ENCODE data around the gene SULT4A1.

The SULT4A1 gene

DNA sequence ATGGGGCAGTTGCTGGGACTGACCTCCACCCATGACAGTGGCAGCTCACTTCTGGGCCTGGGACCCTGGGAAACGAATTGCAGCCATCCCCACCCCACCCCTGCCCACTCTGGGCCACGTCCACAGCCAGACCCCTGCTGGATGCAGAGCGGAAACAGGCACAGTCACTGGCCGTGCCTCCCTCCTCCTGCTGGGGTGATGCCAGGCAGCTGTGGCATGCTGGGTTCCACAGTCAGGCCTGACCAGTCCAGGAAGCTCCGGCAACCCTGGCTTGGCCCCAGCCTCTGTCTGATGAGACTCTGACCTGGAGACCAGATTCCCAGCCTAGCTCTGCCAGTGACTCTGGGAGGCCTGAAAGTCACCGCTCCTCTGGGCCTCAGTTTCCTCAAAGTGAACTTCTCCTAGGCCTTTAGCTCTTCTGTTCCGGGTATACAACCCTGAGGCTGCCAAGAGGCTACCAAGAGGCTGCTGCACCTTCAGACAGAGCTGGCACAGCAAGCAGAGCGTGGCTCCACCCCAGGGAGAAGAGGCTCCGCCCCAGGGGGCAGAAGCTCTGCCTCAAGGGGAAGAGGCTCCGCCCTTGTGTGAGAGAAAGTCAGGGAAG lies 8.9 kb downstream of the SULT4A1 start:
- TF ChIP-seq YY1 (IDR thresholded peaks at IDR 0.05; ENCODE audit: insufficient read depth, insufficient read length) (no peak), SUZ12 (IDR thresholded peaks at IDR 0.05; ENCODE audit: extremely low read depth, insufficient read depth, insufficient read length) (no peak), ZNF274 (IDR thresholded peaks at IDR 0.05; ENCODE audit: low read depth, low read length) (no peak)
- Histone ChIP-seq H3K27me3 (ENCODE audit: insufficient read depth, insufficient read length) (no peaks in the 10 kb centered on the region), H3K4me1 (ENCODE audit: insufficient read depth, insufficient read length) (peaks cover 10% of the 10 kb centered on the region), H3K9me3 (ENCODE audit: insufficient read depth, low read length) (peaks cover 7% of the 10 kb centered on the region; the same call in 1 of the 2 replicates), H3K9ac (ENCODE audit: insufficient read length, low read depth) (no peak overlapping the region), H3K36me3 (ENCODE audit: insufficient read depth, insufficient read length, low read length) (no peaks in the 10 kb centered on the region), H3K4me3 (ENCODE audit: insufficient read length, low read depth) (no peak overlapping the region)
- DNase-seq (ENCODE audit: low read depth, low spot score) = no peak

DNA sequence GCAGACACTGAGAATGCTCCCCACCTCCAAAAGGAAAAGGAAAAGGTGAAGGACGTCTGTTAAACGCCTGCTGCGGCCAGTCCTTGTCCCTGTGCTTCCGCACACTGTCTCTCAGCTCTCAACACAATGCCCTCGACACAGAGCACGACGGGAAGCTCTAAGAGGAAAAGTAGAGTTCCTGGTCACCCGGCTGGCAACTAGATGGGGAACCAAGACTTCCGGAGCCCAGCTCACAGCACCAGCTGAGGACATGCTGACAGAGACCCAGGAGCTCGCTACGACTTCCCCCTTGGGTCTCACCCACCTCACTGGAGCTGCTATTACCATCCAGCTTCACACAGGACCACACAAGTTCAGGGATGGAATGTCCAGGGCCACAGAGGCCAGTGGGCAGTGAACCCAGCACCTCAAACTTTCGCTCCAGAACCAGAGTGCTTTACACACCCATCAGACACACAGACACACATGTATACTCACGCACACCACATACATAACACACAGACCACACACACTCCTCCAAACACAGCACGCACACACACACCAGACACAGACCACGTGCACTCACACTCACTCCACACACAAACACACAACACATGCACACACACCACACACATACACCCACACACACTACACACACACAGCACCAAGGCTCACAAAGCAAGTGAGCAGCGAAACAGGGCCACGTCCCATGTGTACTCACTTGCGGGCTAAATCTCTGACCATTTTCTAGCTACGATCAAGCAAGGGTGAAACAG lies 9.6 kb downstream of the SULT4A1 start:
- H3K9ac ChIP-seq (ENCODE audit: insufficient read length, low read depth) = no peak overlapping the region
- TF ChIP-seq YY1 (IDR thresholded peaks at IDR 0.05; ENCODE audit: insufficient read depth, insufficient read length) (no peak), SUZ12 (IDR thresholded peaks at IDR 0.05; ENCODE audit: extremely low read depth, insufficient read depth, insufficient read length) (no peak), ZNF274 (IDR thresholded peaks at IDR 0.05; ENCODE audit: low read depth, low read length) (no peak)
- DNase-seq (ENCODE audit: low read depth, low spot score) = no peak

DNA sequence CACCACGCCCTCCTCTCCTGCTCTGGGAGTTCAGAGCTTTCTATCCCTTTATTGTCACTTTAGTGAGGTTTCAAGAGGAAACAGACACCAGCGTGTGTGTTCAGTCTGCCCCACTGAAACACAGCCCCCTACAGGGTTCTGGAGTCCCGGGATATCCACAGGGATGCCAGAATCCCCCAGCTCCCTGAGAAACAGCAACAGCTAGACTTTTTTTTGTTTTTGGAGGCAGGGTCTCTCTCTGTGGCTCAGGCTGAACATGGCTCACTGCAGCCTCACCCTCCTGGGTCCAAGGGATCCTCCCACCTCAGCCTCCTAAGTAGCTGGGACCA lies 10.4 kb downstream of the SULT4A1 start:
- H3K9me3 ChIP-seq (ENCODE audit: insufficient read depth, low read length) = peaks cover 4% of the 10 kb centered on the region; the same call in 1 of the 2 replicates
- no peak overlapping the region for H3K9ac ChIP-seq (ENCODE audit: insufficient read length, low read depth)
- H3K36me3 ChIP-seq (ENCODE audit: insufficient read depth, insufficient read length, low read length) = peaks cover 4% of the 10 kb centered on the region
- H3K4me3 ChIP-seq (ENCODE audit: insufficient read length, low read depth) = no peak overlapping the region
- peaks cover 12% of the 10 kb centered on the region for H3K4me1 ChIP-seq (ENCODE audit: insufficient read depth, insufficient read length)
- TF ChIP-seq ZNF274 (IDR thresholded peaks at IDR 0.05; ENCODE audit: low read depth, low read length) (no peak), SUZ12 (IDR thresholded peaks at IDR 0.05; ENCODE audit: extremely low read depth, insufficient read depth, insufficient read length) (no peak), YY1 (IDR thresholded peaks at IDR 0.05; ENCODE audit: insufficient read depth, insufficient read length) (no peak)
- no peak for DNase-seq (ENCODE audit: low read depth, low spot score)
- no peaks in the 10 kb centered on the region for H3K27me3 ChIP-seq (ENCODE audit: insufficient read depth, insufficient read length)

More for the DNA sequence above, 9.6 kb downstream of the SULT4A1 start:
- Histone ChIP-seq H3K27me3 (ENCODE audit: insufficient read depth, insufficient read length) (no peaks in the 10 kb centered on the region), H3K4me1 (ENCODE audit: insufficient read depth, insufficient read length) (peaks cover 12% of the 10 kb centered on the region), H3K36me3 (ENCODE audit: insufficient read depth, insufficient read length, low read length) (peaks cover 4% of the 10 kb centered on the region), H3K9me3 (ENCODE audit: insufficient read depth, low read length) (peaks cover 7% of the 10 kb centered on the region; the same call in 1 of the 2 replicates), H3K4me3 (ENCODE audit: insufficient read length, low read depth) (no peak overlapping the region)

DNA sequence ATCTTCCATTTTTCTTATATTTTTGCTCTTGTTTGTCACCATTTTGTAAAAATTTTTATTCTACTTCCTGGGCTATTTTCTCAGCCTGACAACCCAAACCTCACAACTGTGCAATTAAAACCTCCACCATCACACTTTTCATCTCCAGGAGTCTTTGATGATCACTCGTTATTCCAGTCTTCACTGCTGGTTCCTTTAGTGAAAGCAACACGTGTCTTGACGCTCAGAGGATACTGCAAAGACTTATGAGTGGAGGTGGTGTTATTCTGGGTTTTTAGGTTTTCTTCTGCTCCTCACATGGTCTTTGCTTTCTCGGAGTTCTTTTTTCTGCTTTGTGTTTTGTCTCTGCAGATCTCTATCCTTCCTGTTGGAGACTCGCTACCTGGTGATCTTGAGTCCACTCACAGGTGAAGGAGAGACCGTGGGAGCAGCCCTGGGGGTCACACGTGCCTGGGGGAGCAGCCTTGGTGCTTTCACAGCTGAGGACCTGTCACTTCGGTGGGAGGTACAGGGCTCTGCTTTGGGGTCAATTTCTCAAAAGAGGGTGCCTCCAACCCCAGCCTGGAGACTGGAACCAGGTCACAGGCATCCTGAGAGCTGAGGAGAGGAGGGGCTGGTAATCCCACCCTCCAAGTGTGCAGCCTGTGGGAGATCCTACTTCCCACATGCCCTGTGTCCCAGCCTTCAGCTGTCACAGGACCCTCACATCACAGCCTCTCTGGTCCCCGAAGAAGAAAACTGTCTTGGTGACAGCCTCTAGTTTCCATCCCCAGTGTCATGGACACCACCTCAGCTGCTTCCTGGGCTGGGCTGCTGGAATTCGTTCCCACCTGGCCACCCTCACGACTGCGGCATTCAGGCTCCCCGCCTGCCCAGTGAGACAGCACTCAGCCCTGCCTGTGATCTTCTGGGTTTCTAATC lies 11.0 kb downstream of the SULT4A1 start:
- no peak overlapping the region for H3K4me3 ChIP-seq (ENCODE audit: insufficient read length, low read depth)
- H3K4me1 ChIP-seq (ENCODE audit: insufficient read depth, insufficient read length) = peaks cover 12% of the 10 kb centered on the region
- H3K9ac ChIP-seq (ENCODE audit: insufficient read length, low read depth) = no peak overlapping the region
- no peak for DNase-seq (ENCODE audit: low read depth, low spot score)
- H3K9me3 ChIP-seq (ENCODE audit: insufficient read depth, low read length) = no peaks in the 10 kb centered on the region
- TF ChIP-seq ZNF274 (IDR thresholded peaks at IDR 0.05; ENCODE audit: low read depth, low read length) (no peak), YY1 (IDR thresholded peaks at IDR 0.05; ENCODE audit: insufficient read depth, insufficient read length) (no peak), SUZ12 (IDR thresholded peaks at IDR 0.05; ENCODE audit: extremely low read depth, insufficient read depth, insufficient read length) (no peak)
- no peaks in the 10 kb centered on the region for H3K27me3 ChIP-seq (ENCODE audit: insufficient read depth, insufficient read length)
- peaks cover 4% of the 10 kb centered on the region for H3K36me3 ChIP-seq (ENCODE audit: insufficient read depth, insufficient read length, low read length)

DNA sequence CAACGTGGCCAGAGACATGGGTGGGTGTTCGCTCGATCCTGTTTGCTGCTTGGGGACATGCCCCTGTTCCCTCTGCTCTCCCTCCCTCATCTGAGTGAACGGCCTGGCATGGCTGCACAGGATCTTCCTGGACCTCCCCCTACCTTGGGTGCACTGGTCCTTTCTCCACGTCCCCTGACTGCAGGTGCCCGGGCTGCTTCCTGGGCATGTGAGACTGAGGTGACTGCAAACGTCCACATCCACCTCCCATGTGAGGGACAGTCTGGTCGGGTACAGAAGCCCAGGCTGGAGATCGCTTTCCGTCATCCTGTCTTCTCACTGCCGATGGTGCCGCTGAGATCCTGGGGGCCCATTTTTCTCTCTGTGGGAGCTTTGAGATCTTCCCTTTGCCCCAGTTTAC lies 11.8 kb downstream of the SULT4A1 start:
- Histone ChIP-seq H3K4me3 (ENCODE audit: insufficient read length, low read depth) (no peak overlapping the region), H3K27me3 (ENCODE audit: insufficient read depth, insufficient read length) (no peaks in the 10 kb centered on the region), H3K4me1 (ENCODE audit: insufficient read depth, insufficient read length) (peaks cover 14% of the 10 kb centered on the region), H3K9ac (ENCODE audit: insufficient read length, low read depth) (no peak overlapping the region), H3K9me3 (ENCODE audit: insufficient read depth, low read length) (no peaks in the 10 kb centered on the region), H3K36me3 (ENCODE audit: insufficient read depth, insufficient read length, low read length) (peaks cover 4% of the 10 kb centered on the region)
- TF ChIP-seq ZNF274 (IDR thresholded peaks at IDR 0.05; ENCODE audit: low read depth, low read length) (no peak), YY1 (IDR thresholded peaks at IDR 0.05; ENCODE audit: insufficient read depth, insufficient read length) (no peak), SUZ12 (IDR thresholded peaks at IDR 0.05; ENCODE audit: extremely low read depth, insufficient read depth, insufficient read length) (no peak)
- no peak for DNase-seq (ENCODE audit: low read depth, low spot score)

DNA sequence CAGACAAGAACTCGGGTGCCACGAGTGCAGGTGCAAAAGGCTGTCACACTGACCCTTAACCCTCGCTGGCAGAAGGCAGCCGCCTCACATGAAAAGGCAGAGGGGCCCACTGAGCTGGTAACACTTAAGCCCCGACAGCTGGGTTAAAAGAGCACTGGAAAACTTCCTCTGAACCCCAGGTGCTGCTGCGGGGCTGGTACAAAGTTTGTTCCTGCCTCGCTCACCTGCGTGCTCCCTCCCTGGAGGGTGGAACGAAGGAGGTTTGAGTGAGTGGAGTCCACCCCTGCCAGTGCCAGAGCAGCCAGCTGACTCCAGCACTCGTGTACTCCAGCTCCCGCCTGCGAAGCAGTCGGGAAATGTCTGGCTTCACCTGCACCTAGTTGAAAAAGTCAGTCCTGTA lies 12.6 kb downstream of the SULT4A1 start:
- Histone ChIP-seq H3K27me3 (ENCODE audit: insufficient read depth, insufficient read length) (no peaks in the 10 kb centered on the region), H3K9me3 (ENCODE audit: insufficient read depth, low read length) (no peaks in the 10 kb centered on the region), H3K4me3 (ENCODE audit: insufficient read length, low read depth) (no peak overlapping the region), H3K36me3 (ENCODE audit: insufficient read depth, insufficient read length, low read length) (peaks cover 4% of the 10 kb centered on the region), H3K4me1 (ENCODE audit: insufficient read depth, insufficient read length) (peaks cover 16% of the 10 kb centered on the region), H3K9ac (ENCODE audit: insufficient read length, low read depth) (no peak overlapping the region)
- TF ChIP-seq ZNF274 (IDR thresholded peaks at IDR 0.05; ENCODE audit: low read depth, low read length) (no peak), YY1 (IDR thresholded peaks at IDR 0.05; ENCODE audit: insufficient read depth, insufficient read length) (no peak), SUZ12 (IDR thresholded peaks at IDR 0.05; ENCODE audit: extremely low read depth, insufficient read depth, insufficient read length) (no peak)
- no peak for DNase-seq (ENCODE audit: low read depth, low spot score)

All from NT2/D1 (cell line).